IMR-90 (cell line): ENCODE measurements around the gene AATF. TPM values are rescaled to one million over a fixed set of nuclear protein-coding genes. Genes with fewer than 3 reads are reported as not detected.

Experiments used
- ATAC-seq: fragments of 200-7000 bp; cut with Tn5 transposase; 2 replicates; pipeline ENCODE4 v1.9.1; 2020; ENCODE audit warnings: low read depth, mild to moderate bottlenecking, moderate library complexity
- BruUV-seq: library from RNA; stranded (reverse); fragments of 400-500 nt; replicated peaks from 2 replicates; lab custom pipeline; 2021; lab: Mats Ljungman, UMichigan
- CTCF ChIA-PET: fragments of 300-600 bp; formaldehyde crosslinking; extraction: SDS; loops from one replicate; lab custom pipeline; 2021; ENCODE audit warnings: antibody characterized with exemption; lab: Yijun Ruan, JAX
- POLR2A ChIA-PET: fragments of 300-600 bp; sonication (Branson Sonifier 250); formaldehyde crosslinking; loops from one replicate; lab custom pipeline; 2022; ENCODE audit warnings: antibody characterized with exemption; ENCODE audit not compliant: unreplicated experiment; lab: Charles Lee
- DNase-seq: peaks from one replicate; pipeline ENCODE4 v3.0.0; 2013
- H2AFZ ChIP-seq: replicated peaks from 2 replicates; pipeline ENCODE3; 2013; ENCODE audit warnings: low read length, mild to moderate bottlenecking; ENCODE audit not compliant: poor library complexity
- H2AK5ac ChIP-seq: 2 replicates; pipeline ENCODE4 v1.6.1; 2013; ENCODE audit warnings: low read depth, low read length, inconsistent platforms
- H2AK9ac ChIP-seq: replicated peaks from 2 replicates; pipeline ENCODE3; 2013; ENCODE audit warnings: mild to moderate bottlenecking, low read depth, low read length, moderate library complexity; ENCODE audit not compliant: poor library complexity
- H2BK120ac ChIP-seq: 2 replicates; pipeline ENCODE4 v1.6.1; 2013; ENCODE audit warnings: low read depth, low read length, inconsistent platforms
- H2BK15ac ChIP-seq: 3 replicates; pipeline ENCODE4 v1.6.1; 2013; ENCODE audit warnings: low read depth, low read length, inconsistent platforms
- H2BK20ac ChIP-seq: 2 replicates; pipeline ENCODE4 v1.6.1; 2013; ENCODE audit warnings: low read depth, mild to moderate bottlenecking, inconsistent platforms, low read length, moderate library complexity
- H2BK5ac ChIP-seq: 2 replicates; pipeline ENCODE4 v1.6.1; 2013; ENCODE audit warnings: mild to moderate bottlenecking, low read depth, low read length, inconsistent platforms; ENCODE audit not compliant: poor library complexity, severe bottlenecking
- H3K14ac ChIP-seq: replicated peaks from 2 replicates; pipeline ENCODE4 v1.6.1; 2013; ENCODE audit warnings: low read depth, low read length, inconsistent platforms
- H3K18ac ChIP-seq: 2 replicates; pipeline ENCODE4 v1.6.1; 2013; ENCODE audit warnings: low read depth, low read length, control low read depth
- H3K23ac ChIP-seq: 2 replicates; pipeline ENCODE4 v1.6.1; 2013; ENCODE audit warnings: low read depth, low read length, inconsistent platforms
- H3K27ac ChIP-seq: 2 replicates; pipeline ENCODE4 v1.5.1; 2013; ENCODE audit warnings: mild to moderate bottlenecking, control low read depth, low read length; ENCODE audit not compliant: insufficient read depth
- H3K27me3 ChIP-seq: 2 replicates; pipeline ENCODE4 v1.6.1; 2013; ENCODE audit warnings: low read length; ENCODE audit not compliant: control insufficient read depth, insufficient read depth
- H3K36me3 ChIP-seq: 2 replicates; pipeline ENCODE4 v1.6.1; 2013; ENCODE audit warnings: low read length, mixed read lengths; ENCODE audit not compliant: control insufficient read depth, insufficient read depth
- H3K4ac ChIP-seq: 2 replicates; pipeline ENCODE4 v1.6.1; 2013; ENCODE audit warnings: low read depth, low read length, inconsistent platforms
- H3K4me1 ChIP-seq: 2 replicates; pipeline ENCODE4 v1.6.1; 2013; ENCODE audit warnings: low read length, mixed read lengths; ENCODE audit not compliant: control insufficient read depth, insufficient read depth
- H3K4me2 ChIP-seq: 2 replicates; pipeline ENCODE4 v1.6.1; 2013; ENCODE audit warnings: low read depth, mild to moderate bottlenecking, control low read depth, low read length, moderate library complexity
- H3K4me3 ChIP-seq: 2 replicates; pipeline ENCODE4 v1.5.1; 2013; ENCODE audit warnings: low read depth, mild to moderate bottlenecking, control low read depth, low read length, moderate library complexity; ENCODE audit not compliant: insufficient read depth
- H3K56ac ChIP-seq: 2 replicates; pipeline ENCODE4 v1.6.1; 2013; ENCODE audit warnings: low read length, inconsistent platforms; ENCODE audit not compliant: insufficient read depth; ENCODE audit errors: extremely low read depth
- H3K79me1 ChIP-seq, 2 experiments: 2 replicates each; pipeline ENCODE4 v1.6.1; 2013; ENCODE audit warnings: low read length in 2 of 2, inconsistent platforms in 1 of 2, low read depth in 1 of 2
- H3K9ac ChIP-seq: 2 replicates; pipeline ENCODE4 v1.6.1; 2013; ENCODE audit warnings: low read depth, low read length, control low read depth
- H3K9me1 ChIP-seq: 2 replicates; pipeline ENCODE4 v1.6.1; 2013; ENCODE audit warnings: low read length, inconsistent platforms; ENCODE audit not compliant: insufficient read depth
- H3K9me3 ChIP-seq: 2 replicates; pipeline ENCODE4 v1.6.1; 2013; ENCODE audit warnings: low read length; ENCODE audit not compliant: control insufficient read depth, insufficient read depth
- H4K20me1 ChIP-seq: 2 replicates; pipeline ENCODE4 v1.6.1; 2013; ENCODE audit warnings: low read length, inconsistent platforms; ENCODE audit not compliant: insufficient read depth
- H4K5ac ChIP-seq: 2 replicates; pipeline ENCODE4 v1.6.1; 2013; ENCODE audit warnings: mild to moderate bottlenecking, low read depth, low read length, control low read depth
- H4K8ac ChIP-seq, 2 experiments: 2 replicates each; pipeline ENCODE4 v1.6.1; 2013; ENCODE audit warnings: low read depth in 2 of 2, low read length in 2 of 2, control low read depth in 1 of 2, inconsistent platforms in 1 of 2
- H4K91ac ChIP-seq: 2 replicates; pipeline ENCODE4 v1.6.1; 2013; ENCODE audit warnings: low read depth, low read length, inconsistent platforms; ENCODE audit not compliant: insufficient read depth
- BHLHE40 ChIP-seq: fragments of 150-350 bp; IDR thresholded peaks from 2 replicates; pipeline ENCODE4 v1.6.1; 2016; ENCODE audit warnings: mild to moderate bottlenecking, low read depth, low read length
- CEBPB ChIP-seq: IDR thresholded peaks from 2 replicates; pipeline ENCODE4 v1.6.1; 2012; ENCODE audit warnings: low read depth, low read length, improper control_type of control experiment
- CHD1 ChIP-seq: IDR thresholded peaks from 2 replicates; pipeline ENCODE4 v1.6.1; 2012; ENCODE audit warnings: low read depth, low read length, improper control_type of control experiment
- ELK1 ChIP-seq: fragments of 150-350 bp; IDR thresholded peaks from 2 replicates; pipeline ENCODE4 v1.6.1; 2016; ENCODE audit warnings: low read depth, mild to moderate bottlenecking, low read length, moderate library complexity, borderline replicate concordance
- FOS ChIP-seq: fragments of 150-350 bp; IDR thresholded peaks from 2 replicates; pipeline ENCODE4 v1.6.1; 2016; ENCODE audit warnings: low read depth, low read length
- MAFK ChIP-seq: IDR thresholded peaks from 2 replicates; pipeline ENCODE4 v1.6.1; 2012; ENCODE audit warnings: low read depth, low read length, improper control_type of control experiment
- MXI1 ChIP-seq: IDR thresholded peaks from 2 replicates; pipeline ENCODE4 v1.6.1; 2012; ENCODE audit warnings: low read depth, mild to moderate bottlenecking, low read length, moderate library complexity, borderline replicate concordance
- NFE2L2 ChIP-seq: fragments of 150-350 bp; IDR thresholded peaks from 2 replicates; pipeline ENCODE4 v1.6.1; 2016; ENCODE audit warnings: low read depth, mild to moderate bottlenecking, low read length
- RAD21 ChIP-seq: IDR thresholded peaks from 2 replicates; pipeline ENCODE4 v1.6.1; 2012; ENCODE audit warnings: low read length, improper control_type of control experiment
- RCOR1 ChIP-seq: IDR thresholded peaks from 2 replicates; pipeline ENCODE4 v1.6.1; 2012; ENCODE audit warnings: mild to moderate bottlenecking, low read length, improper control_type of control experiment; ENCODE audit not compliant: insufficient replicate concordance
- RFX5 ChIP-seq: IDR thresholded peaks from 2 replicates; pipeline ENCODE4 v1.8.0; 2012; ENCODE audit warnings: low read depth, mild to moderate bottlenecking, low read length, moderate library complexity
- SMC3 ChIP-seq: fragments of 150-350 bp; IDR thresholded peaks from 2 replicates; pipeline ENCODE4 v1.6.1; 2016; ENCODE audit warnings: low read depth, mild to moderate bottlenecking, antibody characterized with exemption, low read length, moderate library complexity
- USF2 ChIP-seq: fragments of 150-350 bp; IDR thresholded peaks from 2 replicates; pipeline ENCODE4 v1.6.1; 2017; ENCODE audit warnings: mild to moderate bottlenecking, antibody characterized with exemption, low read length, low read depth
- WGBS, 2 experiments: methylation state at CpG; one replicate each; pipeline versions ENCODE4 v1.1.5 to v1.1.7; 2013; ENCODE audit warnings: missing lambda C conversion rate in 2 of 2; ENCODE audit not compliant: insufficient read length in 1 of 2; ENCODE audit errors: extremely low coverage in 2 of 2; 5-methylcytosine and 5-hydroxymethylcytosine counted together
- dilution Hi-C: fragments of 300-500 bp; cut with HindIII; formaldehyde crosslinking; loops from one replicate; pipeline ENCODE4 v1.14.3; 2018; ENCODE audit warnings: low sequenced_read_pairs; ENCODE audit not compliant: unreplicated experiment
- in situ Hi-C: fragments of 300-500 bp; cut with MboI; formaldehyde crosslinking; loops from 3 replicates; pipeline ENCODE4 v1.14.3; 2019; ENCODE audit warnings: low sequenced_read_pairs, inconsistent platforms, mixed read lengths
- intact Hi-C: fragments of 100-400 bp; cut with micrococcal nuclease; formaldehyde crosslinking; loops from 2 replicates; pipeline ENCODE4 v1.10.0; 2022
- polyA plus RNA-seq, 3 experiments: library from polyadenylated mRNA; depleted of rRNA; stranded (reverse); fragments of >200 nt; gene quantifications; 2 replicates each; pipeline ENCODE4 v1.2.3, GENCODE V29; 2012; ENCODE audit warnings: low replicate concordance in 1 of 3
- total RNA-seq: library from RNA; depleted of rRNA; stranded (reverse); fragments of >200 nt; gene quantifications from 2 replicates; pipeline ENCODE4 v1.2.3, GENCODE V29; 2012

The AATF gene
- total and polyA plus RNA-seq, 2 of the 4 experiments (the other 2 are of a cell fraction) = 21.0 to 34.8 TPM

- no peak overlapping the region for H4K91ac ChIP-seq
- H3K14ac ChIP-seq = no peak overlapping the region
- no peak overlapping the region for H2AFZ ChIP-seq
- intact Hi-C loops (no loop called here), in situ Hi-C loops (no loop called here), dilution Hi-C loops (no loop called here)
- no peak overlapping the region for H3K4me2 ChIP-seq
- H3K4ac ChIP-seq = no peak overlapping the region
- no peak overlapping the region for H3K18ac ChIP-seq
- no peak for DNase-seq
- no peak overlapping the region for H3K9ac ChIP-seq
- no peak overlapping the region for H3K56ac ChIP-seq
- no peaks in the 10 kb centered on the region for H3K4me1 ChIP-seq
- no peak overlapping the region for H3K4me3 ChIP-seq
- TF ChIP-seq RFX5 (no peak), CEBPB (no peak), MXI1 (no peak), RCOR1 (no peak), SMC3 (no peak), RAD21 (no peak), BHLHE40 (no peak), MAFK (no peak), ELK1 (no peak), CHD1 (no peak), FOS (no peak), USF2 (no peak), NFE2L2 (no peak)
- no CpG with 5 or more reads among the region's 7 CpGs for WGBS, 2 experiments
- no peaks in the 10 kb centered on the region for H4K20me1 ChIP-seq
- no peak overlapping the region for H4K5ac ChIP-seq
- ChIA-PET POLR2A (no interaction called here), CTCF (no interaction called here)
- H2BK15ac ChIP-seq = no peak overlapping the region
- no peak overlapping the region for H2BK120ac ChIP-seq
- no peak overlapping the region for H2BK20ac ChIP-seq
- H2AK5ac ChIP-seq = no peak overlapping the region
- no peak for ATAC-seq
- no peak overlapping the region for H4K8ac ChIP-seq
- H3K27ac ChIP-seq = no peak overlapping the region
- no peak overlapping the region for H2BK5ac ChIP-seq
- no peak overlapping the region for H2AK9ac ChIP-seq
- H3K9me1 ChIP-seq = no peaks in the 10 kb centered on the region
- H3K27me3 ChIP-seq = peaks cover 12% of the 10 kb centered on the region
- no peaks in the 10 kb centered on the region for H3K36me3 ChIP-seq
- BruUV-seq = no TSS peak
- H3K9me3 ChIP-seq = no peaks in the 10 kb centered on the region
- no peak overlapping the region for H3K23ac ChIP-seq
- H3K79me1 ChIP-seq = no peaks in the 10 kb centered on the region
Measured at GRCh38 chr17:36899250-36900159, 49.2 kb upstream of the AATF start.
